ENCODE measurements around the gene GSX2. TPM values are rescaled to one million over a fixed set of nuclear protein-coding genes. Genes with fewer than 3 reads are reported as not detected.
A peak's percentile ranks its signal among the peaks of the same experiment; 100 is the strongest.

Gene GSX2
- total and polyA plus RNA-seq, 2 of the 13 experiments (the other 11 are each of a cell fraction or from before 2014, with no cell fraction given), result not detected

DNA sequence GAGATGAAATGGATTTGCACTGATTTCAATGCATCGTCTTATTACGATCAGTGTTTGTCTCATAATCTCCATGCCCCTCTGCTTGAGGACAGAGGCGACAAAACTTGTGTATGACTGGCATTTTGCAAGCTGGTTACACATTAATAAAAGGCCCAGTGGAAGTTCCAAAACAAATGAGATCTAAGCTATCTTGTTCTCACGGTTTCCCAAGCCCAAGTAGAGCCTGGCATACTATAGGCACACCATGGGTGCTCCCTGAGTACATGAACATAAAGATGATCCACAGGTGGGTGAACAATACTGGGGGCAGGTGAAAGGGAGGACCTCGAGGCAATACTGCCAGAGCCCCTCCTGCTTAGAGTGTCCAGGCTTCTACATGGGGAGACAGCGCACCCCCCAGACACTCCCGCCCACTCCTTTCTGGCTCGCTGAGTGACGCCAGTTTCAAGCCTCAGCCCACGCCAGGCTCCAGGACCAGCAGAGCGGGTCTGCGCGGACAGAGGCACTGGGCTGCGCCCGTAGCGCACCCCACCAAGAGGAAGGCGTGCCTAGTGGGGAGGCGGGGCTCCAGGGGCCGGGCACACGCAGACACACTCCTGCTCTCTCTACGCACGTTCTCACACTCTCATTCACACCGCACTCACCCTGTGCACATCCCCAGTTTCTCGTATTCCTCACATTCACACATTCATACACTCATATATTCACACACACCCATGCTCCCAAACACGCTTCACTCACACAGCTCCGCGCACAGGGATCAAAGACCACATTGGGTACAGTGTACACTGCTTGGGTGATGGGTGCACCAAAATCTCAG is 8.9 kb upstream of the GSX2 start (continued):
- no peak for TF ChIP-seq SKIL (CRISPR knock-in tag; IDR thresholded peaks at IDR 0.05; ENCODE audit: borderline replicate concordance)
- TF ChIP-seq ZFP62 (CRISPR knock-in tag; IDR thresholded peaks at IDR 0.05), result no peak
- TF ChIP-seq ZNF343 (CRISPR knock-in tag; IDR thresholded peaks at IDR 0.05), result 0 out of 2 replicates have a peak, but pooled peaks have one; percentile 0
- TF ChIP-seq RXRA (CRISPR knock-in tag; IDR thresholded peaks at IDR 0.05), result no peak
- TF ChIP-seq SOX13 (IDR thresholded peaks at IDR 0.05), result no peak
- no peak; a peak in 1 of 4 replicates for TF ChIP-seq SOX13 (CRISPR knock-in tag; conservative IDR thresholded peaks at IDR 0.05 in 1 of 2, IDR thresholded peaks at IDR 0.05 in 1 of 2)
- TF ChIP-seq ZNF547 (CRISPR knock-in tag; IDR thresholded peaks at IDR 0.05), result peak; percentile 4; the same call in 1 of the 2 replicates
- TF ChIP-seq, protein P1, sequence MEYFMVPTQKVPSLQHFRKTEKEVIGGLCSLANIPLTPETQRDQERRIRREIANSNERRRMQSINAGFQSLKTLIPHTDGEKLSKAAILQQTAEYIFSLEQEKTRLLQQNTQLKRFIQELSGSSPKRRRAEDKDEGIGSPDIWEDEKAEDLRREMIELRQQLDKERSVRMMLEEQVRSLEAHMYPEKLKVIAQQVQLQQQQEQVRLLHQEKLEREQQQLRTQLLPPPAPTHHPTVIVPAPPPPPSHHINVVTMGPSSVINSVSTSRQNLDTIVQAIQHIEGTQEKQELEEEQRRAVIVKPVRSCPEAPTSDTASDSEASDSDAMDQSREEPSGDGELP (IDR thresholded peaks at IDR 0.05; ENCODE audit: borderline replicate concordance, low read depth), result no peak
- no peak for TF ChIP-seq TOE1 (CRISPR knock-in tag; IDR thresholded peaks at IDR 0.05)
- no peak for TF ChIP-seq ZMAT3 (CRISPR knock-in tag; conservative IDR thresholded peaks at IDR 0.05)
- no peak for TF ChIP-seq POLR2AphosphoS2 (IDR thresholded peaks at IDR 0.05; ENCODE audit: low read depth, low read length)
- no peak for TF ChIP-seq ZNF280D (CRISPR knock-in tag; IDR thresholded peaks at IDR 0.05)
- TF ChIP-seq MAF1 (CRISPR knock-in tag; IDR thresholded peaks at IDR 0.05; ENCODE audit: borderline replicate concordance), result no peak
- TF ChIP-seq NCOA1 (CRISPR knock-in tag; IDR thresholded peaks at IDR 0.05), result no peak
- TF ChIP-seq FIP1L1 (IDR thresholded peaks at IDR 0.05; ENCODE audit: borderline replicate concordance, insufficient read depth, low read depth, low read length), result no peak
- TF ChIP-seq SALL1 (CRISPR knock-in tag; IDR thresholded peaks at IDR 0.05), result peak; percentile 49; the same call in 1 of the 2 replicates
- TF ChIP-seq RFX3 (CRISPR knock-in tag; IDR thresholded peaks at IDR 0.05), result no peak
- TF ChIP-seq ZNF569 (CRISPR knock-in tag; IDR thresholded peaks at IDR 0.05; ENCODE audit: borderline replicate concordance), result no peak
- TF ChIP-seq U2AF2 (IDR thresholded peaks at IDR 0.05; ENCODE audit: low read depth, low read length), result no peak
- no peak for TF ChIP-seq KDM1A (CRISPR knock-in tag; IDR thresholded peaks at IDR 0.05)
- TF ChIP-seq, protein P2, sequence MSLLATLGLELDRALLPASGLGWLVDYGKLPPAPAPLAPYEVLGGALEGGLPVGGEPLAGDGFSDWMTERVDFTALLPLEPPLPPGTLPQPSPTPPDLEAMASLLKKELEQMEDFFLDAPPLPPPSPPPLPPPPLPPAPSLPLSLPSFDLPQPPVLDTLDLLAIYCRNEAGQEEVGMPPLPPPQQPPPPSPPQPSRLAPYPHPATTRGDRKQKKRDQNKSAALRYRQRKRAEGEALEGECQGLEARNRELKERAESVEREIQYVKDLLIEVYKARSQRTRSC (CRISPR knock-in tag; IDR thresholded peaks at IDR 0.05; ENCODE audit: low read depth), result no peak
- TF ChIP-seq IRF2 (CRISPR knock-in tag; IDR thresholded peaks at IDR 0.05), result peak; percentile 4; the same call in 1 of the 2 replicates
- TF ChIP-seq ARNT2 (CRISPR knock-in tag; IDR thresholded peaks at IDR 0.05; ENCODE audit: low read depth), result no peak
- TF ChIP-seq SMARCE1 (IDR thresholded peaks at IDR 0.05; ENCODE audit: borderline replicate concordance), result no peak

Data from HepG2 (cell line).